IPS DF 6.9 (cell line): ENCODE results near the gene CRIP1.
A peak's percentile ranks its signal among the peaks of the same experiment; 100 is the strongest.

Experiments
- DNase-seq: peaks from one replicate; pipeline ENCODE4 v3.0.0-alpha.2; 2013; ENCODE audit warnings: low read depth, low spot score
- H3K27ac ChIP-seq: one replicate; pipeline ENCODE4 v1.5.1; 2013; ENCODE audit warnings: low read length, control low read depth
- H3K27me3 ChIP-seq: 2 replicates; pipeline ENCODE4 v1.6.1; 2013; ENCODE audit warnings: mild to moderate bottlenecking, low read length; ENCODE audit not compliant: control insufficient read depth, insufficient read depth
- H3K36me3 ChIP-seq: 2 replicates; pipeline ENCODE4 v1.6.1; 2013; ENCODE audit warnings: low read length; ENCODE audit not compliant: control insufficient read depth, insufficient read depth
- H3K4me1 ChIP-seq: 2 replicates; pipeline ENCODE4 v1.6.1; 2013; ENCODE audit warnings: low read length; ENCODE audit not compliant: control insufficient read depth, insufficient read depth
- H3K4me3 ChIP-seq: 2 replicates; pipeline ENCODE4 v1.5.1; 2013; ENCODE audit warnings: mild to moderate bottlenecking, low read length
- H3K9me3 ChIP-seq: 2 replicates; pipeline ENCODE4 v1.6.1; 2013; ENCODE audit warnings: low read length, inconsistent platforms; ENCODE audit not compliant: control insufficient read depth, insufficient read depth
- WGBS: extraction: QIAGEN DNeasy Blood & Tissue Kit; methylation state at CpG from one replicate; pipeline ENCODE4 v1.1.7; 2013; ENCODE audit warnings: mixed read lengths, missing lambda C conversion rate; ENCODE audit not compliant: insufficient read length, insufficient coverage; 5-methylcytosine and 5-hydroxymethylcytosine counted together

CRIP1 gene

DNA sequence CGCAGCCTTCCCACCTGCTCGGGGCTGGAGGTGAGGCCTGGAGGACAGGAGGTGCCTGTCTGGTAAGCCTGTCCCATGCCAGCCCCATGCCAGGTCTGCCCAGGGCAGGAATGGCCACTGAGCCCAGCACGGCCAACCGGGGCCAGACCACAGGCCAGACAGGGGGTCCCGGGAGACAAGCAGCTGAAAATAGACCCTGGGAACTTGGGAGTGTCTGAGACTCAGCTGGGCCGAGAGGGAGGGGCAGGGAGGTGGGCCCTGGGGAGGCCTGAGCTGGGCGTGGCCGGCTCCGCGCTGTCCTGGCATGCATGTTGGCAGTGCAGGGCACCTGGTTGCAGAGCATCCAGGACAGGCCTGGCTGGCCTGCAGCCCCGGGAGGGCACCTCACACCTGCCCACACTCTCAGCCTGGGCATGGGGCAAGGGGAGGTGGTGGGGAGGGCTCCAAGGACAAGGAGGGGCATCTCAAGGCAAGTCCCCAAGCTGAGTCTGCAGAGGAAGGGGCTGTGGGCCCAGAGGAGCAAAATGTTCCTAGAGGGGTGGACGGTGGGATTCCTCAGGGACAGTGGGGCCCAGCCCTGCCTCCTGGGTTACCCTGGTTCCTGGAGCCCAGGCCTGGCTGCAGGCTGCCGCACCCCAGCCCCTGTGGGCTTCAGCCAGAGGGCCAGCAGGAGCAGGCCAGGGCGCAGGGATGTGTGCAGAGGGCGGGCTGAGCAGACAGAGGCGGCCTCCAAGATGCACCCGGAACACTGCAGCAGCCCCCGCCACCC, 3.2 kb upstream of the CRIP1 start:
- WGBS, result no CpG with 5 or more reads among the region's 18 CpGs
- Histone ChIP-seq H3K36me3 (no peaks in the 10 kb centered on the region), H3K4me3 (no peak overlapping the region), H3K4me1 (peaks cover 13% of the 10 kb centered on the region), H3K9me3 (no peaks in the 10 kb centered on the region), H3K27ac (no peak overlapping the region), H3K27me3 (peaks cover 21% of the 10 kb centered on the region)
- DNase-seq, result no peak

GRCh38 chr14:105484069-105484996, 2.4 kb upstream of the CRIP1 start:
- Histone ChIP-seq H3K4me3 (no peak overlapping the region), H3K4me1 (peaks cover 12% of the 10 kb centered on the region), H3K9me3 (no peaks in the 10 kb centered on the region), H3K27ac (no peak overlapping the region), H3K36me3 (no peaks in the 10 kb centered on the region), H3K27me3 (peaks cover 18% of the 10 kb centered on the region)
- no CpG with 5 or more reads among the region's 20 CpGs for WGBS
- DNase-seq, result no peak

GRCh38 chr14:105484997-105485393, 1.7 kb upstream of the CRIP1 start:
- WGBS, result no CpG with 5 or more reads among the region's 16 CpGs
- DNase-seq, result no peak
- Histone ChIP-seq H3K9me3 (no peaks in the 10 kb centered on the region), H3K36me3 (no peaks in the 10 kb centered on the region), H3K27me3 (peaks cover 12% of the 10 kb centered on the region), H3K4me1 (peaks cover 11% of the 10 kb centered on the region), H3K27ac (no peak overlapping the region), H3K4me3 (no peak overlapping the region)

DNA sequence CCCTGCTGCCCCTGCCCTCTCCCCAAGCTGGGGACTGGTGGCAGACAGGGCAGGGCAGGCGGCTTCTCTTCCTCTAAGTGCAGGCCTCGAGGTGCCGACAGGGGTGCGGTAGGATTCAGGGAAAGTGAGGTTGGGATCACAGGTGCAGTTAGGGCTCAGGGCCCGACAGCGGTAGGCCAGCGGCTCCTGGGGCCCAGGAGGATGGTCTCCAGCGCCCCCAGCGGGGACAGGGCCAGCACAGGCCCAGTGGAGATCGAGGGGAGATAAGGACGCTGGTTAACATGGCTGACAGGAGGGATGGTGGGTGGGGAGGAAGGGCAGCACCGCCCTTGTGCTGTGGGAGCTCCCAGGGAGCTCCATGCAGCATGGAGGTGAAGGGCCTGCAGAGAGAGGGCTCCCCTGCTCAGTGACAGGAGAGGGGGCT, 935 bp upstream of the CRIP1 start:
- Histone ChIP-seq H3K36me3 (no peaks in the 10 kb centered on the region), H3K4me3 (no peak overlapping the region), H3K9me3 (no peaks in the 10 kb centered on the region), H3K27me3 (peaks cover 7% of the 10 kb centered on the region; the same call in 1 of the 2 replicates), H3K27ac (no peak overlapping the region), H3K4me1 (peaks cover 9% of the 10 kb centered on the region)
- no peak for DNase-seq
- no CpG with 5 or more reads among the region's 12 CpGs for WGBS

- WGBS, result no CpG with 5 or more reads among the region's 45 CpGs
- Histone ChIP-seq H3K36me3 (no peaks in the 10 kb centered on the region), H3K4me3 (peak overlapping the region; percentile 4; the same call in 1 of the 2 replicates), H3K27me3 (peaks cover 7% of the 10 kb centered on the region; the same call in 1 of the 2 replicates), H3K9me3 (no peaks in the 10 kb centered on the region), H3K4me1 (peaks cover 3% of the 10 kb centered on the region), H3K27ac (no peak overlapping the region)
- DNase-seq, result no peak
These were observed 325 bp downstream of the CRIP1 start for GRCh38 chr14:105486974-105487448.

DNA sequence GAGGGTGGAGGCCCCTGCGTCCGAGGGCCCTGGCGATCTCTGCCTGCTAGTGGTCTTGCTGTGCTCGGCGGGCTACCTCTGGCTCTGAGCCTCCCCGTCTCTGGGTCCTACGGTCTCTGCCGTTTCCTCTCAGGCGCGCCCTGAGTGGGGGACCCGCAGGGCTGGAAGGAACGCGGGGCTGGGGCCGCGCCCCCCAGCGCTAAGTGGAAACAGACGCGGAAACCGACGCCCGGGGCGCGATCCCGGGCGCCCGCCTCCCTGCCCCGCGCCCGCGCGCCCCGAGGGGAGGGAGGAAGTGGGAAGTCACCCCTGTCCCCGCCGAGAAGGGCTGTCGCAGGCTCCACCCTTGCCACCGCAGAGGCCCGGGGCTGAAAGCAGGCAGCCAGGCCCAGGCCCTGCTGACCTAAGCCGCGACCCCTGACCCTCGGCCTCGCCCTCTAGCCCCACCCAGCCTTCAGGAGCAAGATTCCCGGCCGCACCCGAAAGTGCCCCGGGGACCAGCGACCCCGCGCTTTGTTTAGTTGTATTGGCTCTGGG, 831 bp downstream of the CRIP1 start:
- no CpG with 5 or more reads among the region's 48 CpGs for WGBS
- Histone ChIP-seq H3K27ac (no peak overlapping the region), H3K27me3 (peaks cover 7% of the 10 kb centered on the region; the same call in 1 of the 2 replicates), H3K4me1 (no peaks in the 10 kb centered on the region; the same call in 1 of the 2 replicates), H3K36me3 (no peaks in the 10 kb centered on the region), H3K9me3 (no peaks in the 10 kb centered on the region), H3K4me3 (peak overlapping the region; percentile 4; the same call in 1 of the 2 replicates)
- DNase-seq, result no peak

- Histone ChIP-seq H3K4me1 (no peaks in the 10 kb centered on the region; the same call in 1 of the 2 replicates), H3K36me3 (no peaks in the 10 kb centered on the region), H3K27ac (no peak overlapping the region), H3K4me3 (no peak overlapping the region), H3K9me3 (no peaks in the 10 kb centered on the region), H3K27me3 (peaks cover 7% of the 10 kb centered on the region; the same call in 1 of the 2 replicates)
- DNase-seq, result no peak
- no CpG with 5 or more reads among the region's 26 CpGs for WGBS
These were observed 1.5 kb downstream of the CRIP1 start for GRCh38 chr14:105487986-105488777.

GRCh38 chr14:105488781-105489541, 2.3 kb downstream of the CRIP1 start:
- Histone ChIP-seq H3K36me3 (no peaks in the 10 kb centered on the region), H3K27ac (no peak overlapping the region), H3K4me3 (no peak overlapping the region), H3K4me1 (no peaks in the 10 kb centered on the region; the same call in 1 of the 2 replicates), H3K9me3 (no peaks in the 10 kb centered on the region), H3K27me3 (peaks cover 7% of the 10 kb centered on the region; the same call in 1 of the 2 replicates)
- no peak for DNase-seq
- no CpG with 5 or more reads among the region's 20 CpGs for WGBS

- Histone ChIP-seq H3K36me3 (no peaks in the 10 kb centered on the region; the same call in 1 of the 2 replicates), H3K27me3 (peaks cover 7% of the 10 kb centered on the region; the same call in 1 of the 2 replicates), H3K4me3 (peak overlapping the region; percentile 32; the same call in 1 of the 2 replicates), H3K4me1 (no peaks in the 10 kb centered on the region; the same call in 1 of the 2 replicates), H3K9me3 (no peaks in the 10 kb centered on the region), H3K27ac (no peak overlapping the region)
- WGBS, result no CpG with 5 or more reads among the region's 44 CpGs
- DNase-seq, result no peak
These were observed 3.0 kb downstream of the CRIP1 start for GRCh38 chr14:105489542-105490266.
